GM19463 (cell line): Measurements from ENCODE around the gene PPP1CA.
"Not testable (repeated sequence)": the region's sequence is repeated elsewhere in the genome, so short reads cannot be mapped to it uniquely, and the experiment has no call there.

ENCODE experiments used
- ATAC-seq: cut with Tn5 transposase; IDR thresholded peaks from one replicate; pipeline ENCODE4 v1.9.1; 2021; ENCODE audit warnings: mild to moderate bottlenecking, moderate library complexity; ENCODE audit not compliant: unreplicated experiment

PPP1CA gene

DNA sequence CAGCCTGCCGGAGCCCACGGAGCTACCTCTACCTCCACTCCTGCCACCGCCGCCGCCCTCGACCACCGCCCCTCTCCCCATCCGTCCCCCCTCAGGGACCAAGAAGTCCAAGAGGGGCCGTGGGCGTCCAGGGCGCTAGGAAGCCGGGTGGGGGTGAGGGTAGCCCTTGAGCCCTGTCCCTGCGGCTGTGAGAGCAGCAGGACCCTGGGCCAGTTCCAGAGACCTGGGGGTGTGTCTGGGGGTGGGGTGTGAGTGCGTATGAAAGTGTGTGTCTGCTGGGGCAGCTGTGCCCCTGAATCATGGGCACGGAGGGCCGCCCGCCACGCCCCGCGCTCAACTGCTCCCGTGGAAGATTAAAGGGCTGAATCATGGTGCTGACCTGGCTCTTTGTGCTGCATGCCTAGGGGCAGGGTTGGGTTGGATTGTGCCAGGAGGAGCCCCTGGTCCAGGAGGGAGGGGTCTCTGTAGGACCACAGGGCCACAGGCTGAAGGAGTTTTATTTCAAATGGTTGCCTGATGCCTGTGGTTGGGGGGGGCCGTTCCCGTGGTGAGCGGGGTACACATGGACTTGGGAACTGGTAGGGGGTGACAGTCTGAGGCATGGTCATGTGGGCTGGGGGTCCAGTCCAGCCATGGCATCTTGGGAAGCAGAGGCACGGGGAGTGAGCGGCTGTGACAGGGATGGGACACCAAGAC lies 33.5 kb upstream of the PPP1CA start:
- ATAC-seq = no peak

DNA sequence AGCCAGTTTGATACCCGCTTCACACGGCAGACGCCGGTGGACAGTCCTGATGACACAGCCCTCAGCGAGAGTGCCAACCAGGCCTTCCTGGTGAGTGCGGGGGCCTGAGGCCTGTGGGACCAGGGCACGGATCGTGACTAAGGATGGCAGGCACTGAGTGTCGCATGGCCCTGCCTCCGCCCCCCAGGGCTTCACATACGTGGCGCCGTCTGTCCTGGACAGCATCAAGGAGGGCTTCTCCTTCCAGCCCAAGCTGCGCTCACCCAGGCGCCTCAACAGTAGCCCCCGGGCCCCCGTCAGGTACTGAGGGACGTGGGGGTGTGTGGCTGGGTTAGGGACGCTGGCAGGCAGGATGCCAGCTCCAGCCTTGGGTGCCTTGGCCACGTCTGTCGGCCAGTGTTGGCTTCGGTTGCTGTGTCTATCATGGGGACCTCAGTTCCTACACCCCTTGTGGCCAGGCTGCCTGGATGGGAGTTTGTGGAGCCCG lies 32.8 kb upstream of the PPP1CA start:
- no peak for ATAC-seq

DNA sequence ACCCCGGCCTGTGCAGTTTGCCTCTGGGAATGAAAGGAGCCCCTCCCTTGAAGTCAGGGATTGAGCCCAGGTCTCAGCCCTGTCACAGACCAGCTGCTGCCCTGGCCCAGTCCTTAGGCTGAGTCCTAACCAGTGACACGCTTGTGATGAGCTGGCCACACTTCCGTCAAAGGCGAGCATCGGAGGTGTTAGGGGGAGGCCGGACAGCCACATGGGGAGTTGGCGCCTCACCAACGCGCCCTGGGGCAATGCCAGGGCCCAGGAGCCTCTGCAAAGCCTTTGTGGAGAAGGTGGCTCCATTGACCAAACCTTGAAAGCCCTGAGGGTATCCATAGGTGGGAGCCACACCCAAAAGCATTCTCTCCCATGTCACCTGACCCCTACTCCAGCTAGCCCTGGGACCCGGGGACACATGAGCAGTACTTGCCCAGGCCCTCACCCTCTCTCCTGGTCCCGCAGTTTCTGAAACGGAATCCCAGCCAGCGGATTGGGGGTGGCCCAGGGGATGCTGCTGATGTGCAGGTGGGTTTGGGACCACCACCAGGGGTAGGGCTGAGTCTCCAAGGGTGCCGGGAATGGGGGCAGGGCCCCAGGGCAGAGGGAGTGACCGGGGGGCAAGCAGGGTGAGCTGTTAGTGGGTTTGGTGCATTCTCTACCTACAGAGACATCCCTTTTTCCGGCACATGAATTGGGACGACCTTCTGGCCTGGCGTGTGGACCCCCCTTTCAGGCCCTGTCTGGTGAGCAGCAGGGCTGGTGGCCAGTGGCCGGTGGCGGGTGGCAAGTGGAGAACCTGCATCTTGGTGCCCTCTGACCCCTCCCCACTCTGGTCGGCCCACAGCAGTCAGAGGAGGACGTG lies 32.1 kb upstream of the PPP1CA start:
- ATAC-seq = no peak

DNA sequence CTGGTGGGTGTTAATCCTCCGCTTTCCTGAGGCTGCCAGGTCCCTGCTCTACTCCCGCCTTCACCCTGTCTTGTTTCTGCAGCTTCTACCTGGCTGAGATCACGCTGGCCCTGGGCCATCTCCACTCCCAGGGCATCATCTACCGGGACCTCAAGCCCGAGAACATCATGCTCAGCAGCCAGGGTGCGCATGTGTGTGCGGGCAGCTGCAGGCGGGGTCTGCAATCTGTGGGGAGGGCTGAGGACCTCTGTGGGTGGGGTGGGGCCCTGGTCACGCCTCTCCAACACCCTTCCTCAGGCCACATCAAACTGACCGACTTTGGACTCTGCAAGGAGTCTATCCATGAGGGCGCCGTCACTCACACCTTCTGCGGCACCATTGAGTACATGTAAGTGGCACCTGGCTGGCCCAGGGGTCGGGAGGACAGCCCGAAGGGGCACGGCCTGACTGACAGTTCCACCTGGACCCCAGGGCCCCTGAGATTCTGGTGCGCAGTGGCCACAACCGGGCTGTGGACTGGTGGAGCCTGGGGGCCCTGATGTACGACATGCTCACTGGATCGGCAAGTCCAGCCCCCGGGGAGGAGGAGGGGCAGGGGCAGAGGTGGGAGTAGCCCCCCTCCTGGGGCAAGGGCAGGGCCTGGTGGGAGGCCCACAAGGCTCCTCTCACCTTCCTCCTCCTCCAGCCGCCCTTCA lies 31.1 kb upstream of the PPP1CA start:
- no peak for ATAC-seq

DNA sequence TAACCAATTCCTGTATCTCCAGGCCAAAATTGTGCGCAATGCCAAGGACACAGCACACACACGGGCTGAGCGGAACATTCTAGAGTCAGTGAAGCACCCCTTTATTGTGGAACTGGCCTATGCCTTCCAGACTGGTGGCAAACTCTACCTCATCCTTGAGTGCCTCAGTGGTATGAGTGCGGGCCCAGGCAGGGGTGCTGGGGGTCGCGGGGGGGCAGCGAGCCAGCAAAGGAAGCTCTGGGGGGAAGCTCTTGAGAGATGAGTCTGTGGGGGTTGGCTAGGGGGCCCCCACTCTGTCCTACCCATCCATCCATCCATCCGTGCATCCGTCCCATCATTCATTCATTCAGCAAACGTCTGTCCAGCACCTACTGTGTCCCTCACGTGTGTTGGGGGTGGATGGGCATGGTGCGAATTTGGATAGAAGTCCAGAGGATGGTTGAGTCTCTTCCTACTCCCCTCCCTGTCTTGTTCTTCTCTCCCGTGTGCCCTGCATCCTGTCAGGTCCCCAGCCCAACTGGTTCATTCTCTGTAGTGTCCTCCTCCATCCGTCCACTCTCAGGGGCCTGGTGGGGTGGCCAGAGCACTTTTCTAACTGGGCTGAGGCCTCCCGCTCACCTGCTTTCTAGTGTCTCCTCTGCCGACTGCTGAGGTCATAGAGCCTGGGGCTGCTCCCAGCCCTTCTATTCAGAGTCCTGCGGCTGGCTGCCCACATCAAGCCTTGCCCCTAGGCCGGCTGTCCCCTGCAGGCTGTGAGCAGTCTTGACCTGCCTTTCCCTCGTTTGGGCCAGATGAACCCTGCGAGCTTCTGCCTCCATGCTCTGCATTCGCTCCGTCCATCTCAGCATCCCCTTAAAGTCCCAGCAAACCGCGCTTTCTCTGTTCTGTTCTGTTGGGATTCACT lies 29.9 kb upstream of the PPP1CA start:
- no peak for ATAC-seq

DNA sequence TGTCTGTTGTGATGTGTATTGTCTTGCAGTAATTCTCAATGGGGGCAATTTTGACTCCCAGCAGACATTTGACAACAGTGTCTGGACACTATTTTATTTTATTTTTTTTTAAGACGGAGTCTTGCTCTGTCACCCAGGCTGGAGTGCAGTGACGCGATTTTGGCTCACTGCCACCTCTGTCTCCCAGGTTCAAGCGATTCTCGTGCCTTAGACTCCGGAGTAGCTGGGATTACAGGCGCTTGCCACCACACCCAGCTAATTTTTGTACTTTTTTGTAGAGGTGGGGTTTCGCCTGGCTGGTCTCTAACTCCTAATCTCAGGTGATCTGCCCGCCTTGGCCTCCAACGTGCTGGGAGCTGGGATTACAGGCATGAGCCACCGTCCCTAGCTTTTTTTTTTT lies 28.1 kb upstream of the PPP1CA start:
- ATAC-seq = no peak

DNA sequence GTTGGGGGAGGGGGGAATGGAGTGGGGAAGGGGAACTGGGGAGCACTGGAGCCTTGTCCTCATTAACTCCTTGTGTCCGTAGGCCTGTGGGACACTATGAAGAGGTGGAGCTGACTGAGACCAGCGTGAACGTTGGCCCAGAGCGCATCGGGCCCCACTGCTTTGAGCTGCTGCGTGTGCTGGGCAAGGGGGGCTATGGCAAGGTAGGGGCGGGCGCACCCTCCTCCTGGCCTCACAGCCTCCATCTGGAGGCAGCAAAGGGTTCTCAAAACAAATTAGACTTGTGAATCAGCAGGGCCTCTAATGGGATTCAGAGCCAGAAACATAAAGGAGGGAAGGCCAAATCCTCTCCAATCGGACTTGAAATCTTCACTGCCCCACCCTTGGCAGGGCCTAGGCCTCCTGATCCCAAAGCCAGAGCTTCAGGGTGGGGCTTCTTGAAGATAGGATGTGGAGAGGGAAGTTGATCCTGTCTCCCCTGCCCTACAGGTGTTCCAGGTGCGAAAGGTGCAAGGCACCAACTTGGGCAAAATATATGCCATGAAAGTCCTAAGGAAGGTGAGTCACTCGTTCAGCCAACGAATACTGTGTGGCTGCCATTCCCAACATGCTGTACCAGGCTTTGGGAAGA lies 27.5 kb upstream of the PPP1CA start:
- ATAC-seq = no peak

DNA sequence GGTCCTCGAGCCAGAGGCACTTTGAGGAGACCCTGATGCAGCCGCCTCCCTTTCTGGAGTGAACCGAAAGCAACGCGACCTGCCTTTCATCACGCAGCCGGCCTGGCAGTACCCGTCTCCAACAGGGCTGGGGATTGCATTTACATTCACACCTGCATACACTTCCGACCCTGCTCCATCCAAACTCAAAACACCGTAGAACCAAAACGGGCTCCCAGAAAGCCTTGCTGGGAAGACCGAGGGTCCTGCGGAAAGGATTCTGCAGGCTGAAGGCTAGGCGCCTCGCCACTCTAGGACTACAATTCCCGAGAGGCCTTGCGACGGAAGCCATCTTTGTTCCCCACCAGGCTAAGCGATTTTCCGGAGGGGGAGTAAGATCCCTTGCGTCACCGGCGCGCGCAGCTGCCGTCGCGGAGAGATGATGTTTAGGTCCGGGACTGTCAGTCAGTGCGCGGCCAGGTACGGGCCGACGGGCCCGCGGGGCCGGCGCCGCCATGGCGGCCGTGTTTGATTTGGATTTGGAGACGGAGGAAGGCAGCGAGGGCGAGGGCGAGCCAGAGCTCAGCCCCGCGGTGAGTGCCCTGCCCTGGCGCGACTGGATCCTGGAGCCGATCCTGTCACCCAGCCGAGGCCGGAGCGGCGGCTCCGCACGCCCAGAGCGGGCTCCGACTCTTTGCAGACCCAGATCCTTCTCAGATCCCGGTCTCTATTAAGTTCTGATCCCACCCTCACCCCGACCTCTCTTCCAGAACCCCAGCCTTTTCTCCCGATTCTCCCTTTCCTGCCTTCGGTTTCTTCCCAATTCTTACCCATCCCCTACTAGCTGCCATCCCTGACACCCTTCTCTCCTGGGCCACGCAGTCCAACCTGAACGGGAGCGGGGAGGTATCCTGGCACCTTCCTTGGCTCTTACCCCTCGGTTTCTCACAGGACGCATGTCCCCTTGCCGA lies 26.7 kb upstream of the PPP1CA start, which contains the start of gene RPS6KB2:
RPS6KB2 (plus strand) TSS at position 443 of the 950 bp plus-strand sequence; CDS start at position 495, 52 bp downstream.
- ATAC-seq = peak; percentile 81

DNA sequence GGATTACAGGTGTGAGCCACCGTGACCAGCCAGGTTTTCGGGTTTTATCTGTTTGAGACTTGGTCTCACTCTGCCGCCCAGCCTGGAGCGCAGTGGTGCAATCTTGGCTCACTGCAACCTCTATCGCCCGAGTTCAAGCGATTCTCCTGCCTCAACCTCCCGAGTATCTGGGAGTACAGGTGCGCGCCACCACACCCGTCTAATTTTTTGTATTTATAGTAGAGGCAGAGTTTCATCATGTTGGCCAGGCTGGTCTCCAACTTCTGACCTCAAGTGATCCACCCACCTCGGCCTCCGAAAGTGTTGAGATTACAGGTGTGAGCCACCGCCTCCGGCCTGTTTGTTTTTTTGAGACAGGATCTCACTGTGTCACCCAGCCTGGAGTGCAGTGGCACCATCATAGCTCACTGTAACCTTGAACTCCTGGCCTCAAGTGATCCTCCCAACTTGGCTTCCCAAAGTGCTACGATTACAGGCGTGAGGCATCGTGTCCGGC lies 25.8 kb upstream of the PPP1CA start:
- not testable (repeated sequence) for ATAC-seq

DNA sequence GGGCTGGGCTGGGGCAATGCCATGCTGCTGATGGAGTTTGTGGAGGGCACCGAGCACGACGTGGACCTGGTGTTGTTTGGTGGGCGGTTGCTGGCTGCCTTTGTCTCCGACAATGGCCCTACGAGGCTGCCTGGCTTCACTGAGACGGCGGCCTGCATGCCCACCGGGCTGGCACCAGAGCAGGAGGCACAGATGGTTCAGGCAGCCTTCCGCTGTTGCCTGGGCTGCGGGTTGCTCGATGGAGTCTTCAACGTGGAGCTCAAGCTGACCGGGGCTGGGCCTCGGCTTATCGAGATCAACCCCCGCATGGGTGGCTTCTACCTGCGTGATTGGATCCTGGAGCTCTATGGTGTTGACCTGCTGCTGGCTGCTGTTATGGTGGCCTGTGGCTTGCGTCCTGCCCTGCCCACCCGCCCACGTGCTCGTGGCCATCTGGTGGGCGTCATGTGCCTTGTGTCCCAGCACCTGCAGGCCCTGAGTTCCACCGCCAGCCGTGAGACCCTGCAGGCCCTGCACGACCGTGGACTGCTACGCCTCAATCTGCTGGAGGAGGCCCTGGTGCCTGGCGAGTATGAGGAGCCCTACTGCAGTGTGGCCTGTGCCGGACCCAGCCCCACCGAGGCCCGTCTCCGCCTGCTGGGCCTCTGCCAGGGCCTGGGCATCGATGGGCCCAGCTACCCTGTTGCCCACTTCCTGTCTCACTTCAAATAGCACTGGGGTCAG lies 22.4 kb upstream of the PPP1CA start:
- ATAC-seq = no peak

DNA sequence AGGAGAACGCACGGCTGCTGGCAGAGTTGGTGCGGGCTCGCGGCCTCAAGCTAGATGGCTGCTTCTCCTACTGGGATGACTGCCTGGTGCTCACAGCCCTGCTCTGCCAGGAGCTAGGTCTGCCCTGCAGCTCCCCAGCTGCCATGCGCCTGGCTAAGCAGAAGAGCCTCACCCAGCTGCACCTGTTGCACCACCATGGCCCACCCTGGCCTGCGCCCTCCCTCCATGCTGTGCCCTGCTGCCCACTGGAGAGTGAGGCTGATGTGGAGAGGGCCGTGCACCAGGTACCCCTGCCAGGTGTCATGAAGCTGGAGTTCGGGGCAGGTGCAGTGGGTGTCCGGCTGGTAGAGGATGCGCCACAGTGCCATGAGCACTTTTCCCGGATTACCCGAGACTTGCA lies 21.8 kb upstream of the PPP1CA start:
- no peak for ATAC-seq

DNA sequence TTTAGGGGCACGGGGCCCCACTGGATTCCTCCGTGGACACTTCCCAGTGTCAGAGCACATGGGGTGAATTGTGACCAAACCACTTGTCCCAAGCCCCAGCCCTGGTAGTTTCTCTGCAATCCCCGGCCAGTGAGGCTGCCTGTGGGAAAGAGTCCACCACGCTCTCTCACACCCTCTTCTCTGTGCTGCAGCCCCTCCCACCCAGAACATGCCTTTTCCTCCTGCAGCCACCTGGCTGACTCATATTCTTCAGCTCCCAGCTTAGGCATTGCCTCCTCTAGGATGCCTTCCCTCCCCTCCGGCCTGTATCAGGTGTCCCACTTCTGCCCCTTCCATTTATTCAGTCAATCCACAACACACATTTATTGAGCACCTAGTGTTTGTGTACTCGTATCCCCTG lies 21.2 kb upstream of the PPP1CA start:
- no peak for ATAC-seq

DNA sequence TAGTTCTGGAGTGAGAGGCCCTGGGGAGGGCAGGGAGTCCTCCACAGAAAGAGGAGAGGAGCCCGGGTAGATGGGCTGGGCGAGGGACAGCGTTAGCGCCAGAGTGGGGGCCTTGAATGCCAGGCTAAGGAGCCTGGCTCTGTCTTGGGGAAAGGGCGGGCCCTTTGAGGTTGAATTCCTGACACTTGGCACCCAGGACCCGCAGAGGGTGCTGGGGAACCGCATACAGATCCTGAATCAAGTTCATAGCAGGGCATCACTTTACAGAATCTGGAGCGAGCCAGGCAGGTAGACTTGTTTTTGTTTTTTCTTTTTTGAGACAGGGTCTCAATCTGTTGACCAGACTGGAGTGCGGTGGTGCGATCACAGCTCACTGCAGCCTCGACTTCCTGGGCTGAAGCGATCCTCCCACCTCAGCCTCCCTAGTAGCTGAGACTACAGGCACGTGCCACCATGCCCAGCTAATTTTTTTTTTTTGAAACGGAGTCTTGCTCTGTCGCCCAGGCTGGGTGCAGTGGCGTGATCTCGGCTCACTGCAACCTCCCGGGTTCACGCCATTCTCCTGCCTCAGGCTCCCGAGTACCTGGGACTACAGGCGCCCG lies 19.9 kb upstream of the PPP1CA start:
- ATAC-seq = peak; percentile 8

DNA sequence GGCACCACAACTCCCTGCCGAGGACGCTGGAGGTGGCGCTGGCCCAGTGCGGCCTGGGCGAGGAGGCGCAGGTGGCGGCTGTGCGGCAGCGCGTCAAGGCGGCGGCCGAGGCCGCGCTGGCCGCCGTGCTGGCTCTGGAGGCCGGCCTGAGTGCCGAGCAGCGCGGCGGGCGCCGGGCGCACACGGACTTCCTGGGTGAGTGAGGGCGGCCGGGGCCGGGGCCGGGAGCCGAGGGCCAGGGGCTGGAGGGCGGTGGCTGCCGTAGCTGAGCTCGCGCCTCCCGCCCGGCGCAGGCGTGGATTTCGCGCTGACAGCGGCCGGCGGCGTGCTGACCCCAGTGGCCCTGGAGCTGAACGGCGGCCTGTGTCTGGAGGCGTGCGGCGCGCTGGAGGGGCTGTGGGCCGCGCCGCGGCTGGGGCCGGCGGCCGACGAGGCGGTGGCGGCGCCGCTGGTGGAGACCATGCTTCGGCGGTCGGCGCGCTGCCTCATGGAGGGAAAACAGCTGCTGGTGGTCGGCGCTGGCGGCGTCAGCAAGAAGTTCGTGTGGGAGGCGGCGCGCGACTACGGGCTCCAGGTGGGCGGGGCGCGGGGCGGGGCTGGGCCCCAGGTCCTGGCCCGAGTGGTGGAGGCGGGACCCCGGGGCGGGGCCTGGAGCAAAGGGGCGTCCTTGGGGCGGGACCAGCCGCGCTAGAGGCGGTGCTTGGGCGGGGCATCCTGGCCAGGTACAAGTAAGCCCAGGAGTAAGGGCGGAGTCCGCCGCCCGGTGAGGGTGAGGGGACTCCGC lies 19.2 kb upstream of the PPP1CA start:
- ATAC-seq = peak; percentile 88

DNA sequence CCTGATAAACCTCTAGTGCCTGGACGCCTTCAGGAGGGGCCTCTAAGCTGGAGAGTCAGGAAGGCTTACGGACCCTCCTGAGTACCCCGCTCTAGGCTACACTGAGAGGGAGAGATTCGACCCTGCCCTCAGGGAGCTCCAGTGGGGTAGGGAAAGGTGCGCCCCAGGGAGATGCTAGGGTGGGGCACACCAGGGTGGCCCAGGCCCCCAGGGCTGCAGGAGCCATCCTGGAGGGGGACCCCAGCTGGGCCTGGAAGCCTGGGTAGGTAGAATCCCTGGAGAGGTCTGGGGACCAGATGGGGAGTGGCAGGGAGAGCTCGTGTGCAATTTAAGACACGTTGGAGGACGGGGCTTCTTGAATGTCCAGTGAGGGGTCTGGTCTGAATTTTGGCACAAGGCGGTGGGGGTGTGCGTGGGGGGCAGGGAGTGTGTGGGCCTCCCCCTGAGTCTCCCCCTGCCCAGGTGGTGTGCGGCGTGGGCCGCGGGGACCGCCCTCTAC lies 18.5 kb upstream of the PPP1CA start:
- no peak for ATAC-seq

DNA sequence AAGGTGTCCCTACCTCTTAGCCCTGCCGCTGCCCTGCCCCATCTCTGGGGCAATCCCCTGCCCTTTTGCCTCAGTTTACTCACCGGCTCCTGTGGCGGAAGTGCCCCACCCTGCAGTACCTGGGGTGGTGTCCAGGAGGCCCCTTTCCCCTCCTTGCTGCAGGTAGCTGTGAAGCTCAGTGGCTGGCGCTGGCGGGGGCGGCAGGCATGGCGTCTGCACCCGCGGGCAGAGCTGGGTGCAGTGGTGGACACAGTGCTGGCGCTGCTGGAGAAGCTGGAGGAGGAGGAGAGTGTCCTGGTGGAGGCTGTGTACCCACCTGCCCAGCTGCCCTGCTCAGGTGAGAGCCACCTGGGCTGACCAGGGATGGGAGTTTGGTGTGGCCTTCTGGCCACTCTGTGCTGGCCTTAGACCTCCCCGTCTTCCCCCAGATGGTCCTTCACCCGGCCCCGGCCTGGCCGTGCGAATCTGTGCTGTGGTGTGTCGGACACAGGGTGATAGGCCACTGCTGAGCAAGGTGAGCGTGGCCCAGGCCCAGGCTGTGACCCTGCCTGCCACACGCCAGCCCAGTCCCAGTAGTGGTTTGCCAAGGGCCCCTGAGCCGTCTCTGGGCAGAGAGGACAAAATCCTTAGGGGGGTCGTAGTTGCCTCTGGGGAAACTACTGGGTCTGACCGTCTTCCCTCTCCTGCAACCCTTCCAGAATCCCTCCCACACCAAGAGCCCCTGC lies 17.8 kb upstream of the PPP1CA start:
- ATAC-seq = no peak
